ENCODE results near the gene ST6GALNAC5.

The ST6GALNAC5 gene

DNA sequence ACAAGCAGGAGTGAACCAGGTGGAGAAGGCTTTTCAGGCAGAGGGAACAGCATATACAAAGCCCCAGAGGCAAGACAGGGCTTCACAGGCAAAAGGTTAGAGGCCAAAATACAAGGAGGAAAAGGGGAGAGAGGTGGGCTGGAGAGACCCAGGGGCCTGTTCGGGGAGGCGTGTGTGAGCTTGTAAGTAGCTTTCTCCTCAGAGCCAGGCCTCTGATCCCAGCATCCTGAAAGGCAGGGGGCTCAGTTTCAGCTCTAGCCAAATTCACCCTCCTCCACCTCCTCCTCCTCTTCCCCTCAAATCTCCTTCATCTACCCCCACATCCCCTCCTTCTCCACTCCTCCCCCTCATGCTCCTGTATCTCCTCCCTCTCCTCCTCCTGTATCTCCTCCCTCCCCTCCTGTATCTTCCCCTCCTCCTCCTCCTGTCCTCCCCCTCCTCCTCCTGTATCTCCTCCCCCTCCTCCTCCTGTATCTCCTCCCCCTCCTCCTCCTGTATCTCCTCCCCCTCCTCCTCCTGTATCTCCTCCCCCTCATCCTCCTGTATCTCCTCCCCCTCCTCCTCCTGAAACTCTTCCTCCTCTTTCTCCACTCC is 148.6 kb downstream of the ST6GALNAC5 start:
- no peak for DNase-seq

DNA sequence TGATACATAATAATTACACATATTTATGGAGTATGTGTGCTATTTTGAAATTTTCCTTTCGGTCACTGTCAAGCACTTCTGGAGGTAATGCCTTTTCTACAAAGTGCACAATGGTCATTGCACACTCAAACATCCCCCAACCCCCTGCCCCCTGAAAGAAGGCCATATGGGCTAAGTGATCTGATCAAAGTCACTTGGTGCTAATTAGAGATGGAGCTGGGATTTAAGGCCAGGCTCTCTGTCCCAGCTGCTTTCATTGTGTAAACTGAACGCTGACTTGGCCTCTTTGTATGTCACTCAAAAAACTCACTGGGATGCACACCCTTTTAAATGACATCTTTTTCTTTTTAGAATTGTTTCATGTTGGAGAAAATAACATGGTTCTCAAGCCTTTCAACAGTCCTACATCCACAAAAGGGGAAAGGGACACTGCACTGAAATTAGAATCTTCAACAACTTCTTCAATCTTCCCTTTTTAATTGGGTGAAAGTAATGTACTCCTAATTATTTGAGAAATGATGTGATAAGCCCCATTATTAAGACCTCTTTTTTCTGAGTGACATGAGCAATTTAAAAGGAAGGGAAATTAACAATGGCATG is 149.2 kb downstream of the ST6GALNAC5 start:
- no peak for DNase-seq

DNA sequence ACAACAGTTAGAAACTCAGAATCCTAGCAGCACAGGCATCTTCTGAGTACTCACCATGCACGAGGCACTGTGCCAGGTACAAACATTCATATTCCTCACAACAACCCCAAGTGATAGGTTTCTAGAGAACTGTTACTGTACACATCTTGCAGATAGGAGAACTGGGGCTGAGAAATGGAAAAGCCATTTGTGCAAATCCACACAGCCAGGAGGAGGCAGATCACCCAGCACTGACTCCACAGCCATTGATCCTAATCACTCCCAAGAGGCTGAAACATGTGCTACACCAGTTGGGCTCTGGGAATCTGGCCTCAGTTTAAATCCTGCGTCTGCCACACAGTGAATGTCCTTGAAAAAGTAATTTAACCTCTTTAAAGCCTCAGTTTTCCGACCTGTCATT is 151.0 kb downstream of the ST6GALNAC5 start:
- DNase-seq: no peak

DNA sequence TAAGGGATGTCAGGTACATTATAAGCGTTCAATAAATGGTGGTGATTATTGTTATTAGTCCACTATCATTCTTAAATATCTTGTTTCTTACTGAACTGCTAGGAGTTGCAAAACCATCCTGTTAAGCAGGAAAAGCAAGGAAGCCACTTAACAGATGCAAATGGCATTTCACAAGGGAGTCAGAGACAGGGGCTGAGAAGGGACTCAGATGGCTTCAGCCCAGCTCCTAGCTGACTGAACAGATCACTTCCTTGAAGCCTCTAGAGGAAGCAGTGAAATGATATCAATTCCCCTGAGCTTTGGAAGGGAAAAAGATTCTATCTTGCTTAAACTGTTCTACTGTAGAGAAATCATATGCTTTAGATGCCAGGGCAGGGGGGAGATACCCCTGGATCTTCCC is 151.5 kb downstream of the ST6GALNAC5 start:
- no peak for DNase-seq

DNA sequence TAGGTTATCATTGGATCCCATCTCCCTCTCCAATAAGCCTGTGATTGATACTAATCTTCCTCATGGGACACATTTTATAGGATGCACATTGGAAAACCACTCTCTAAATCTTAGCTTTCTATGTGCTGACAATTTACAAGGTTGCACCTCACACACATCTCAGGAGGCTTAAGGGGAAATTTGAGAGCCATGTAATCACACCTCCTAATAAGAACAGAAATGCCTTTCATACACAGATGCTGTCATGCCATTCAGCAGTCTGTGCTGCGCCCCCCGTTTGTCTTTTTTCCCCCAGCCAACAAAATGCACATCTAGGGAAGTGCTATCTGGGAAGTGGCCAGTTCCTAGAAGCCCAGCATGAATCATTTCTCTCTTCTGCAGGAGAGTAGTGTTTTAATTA is 154.5 kb downstream of the ST6GALNAC5 start:
- DNase-seq: no peak

DNA sequence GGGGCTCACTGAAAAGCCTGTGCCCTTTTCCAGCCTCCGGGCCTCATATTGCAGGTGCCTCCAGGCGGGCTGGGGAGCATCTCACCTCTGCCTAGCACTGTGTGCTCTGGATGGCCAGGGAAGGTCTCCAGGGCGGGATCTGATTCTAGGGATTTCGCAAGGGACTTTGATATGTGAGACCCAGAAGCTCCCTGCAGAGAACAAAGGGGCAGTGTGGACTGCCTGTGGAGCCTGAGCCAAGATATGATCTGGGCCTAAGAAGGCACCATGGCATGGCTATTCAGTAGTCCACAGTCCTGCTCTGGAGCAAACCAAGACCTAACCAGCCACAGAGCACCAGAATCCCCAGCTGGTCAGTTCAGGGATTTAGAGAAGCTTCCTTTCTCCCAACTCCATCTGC is 157.2 kb downstream of the ST6GALNAC5 start:
- DNase-seq: no peak

DNA sequence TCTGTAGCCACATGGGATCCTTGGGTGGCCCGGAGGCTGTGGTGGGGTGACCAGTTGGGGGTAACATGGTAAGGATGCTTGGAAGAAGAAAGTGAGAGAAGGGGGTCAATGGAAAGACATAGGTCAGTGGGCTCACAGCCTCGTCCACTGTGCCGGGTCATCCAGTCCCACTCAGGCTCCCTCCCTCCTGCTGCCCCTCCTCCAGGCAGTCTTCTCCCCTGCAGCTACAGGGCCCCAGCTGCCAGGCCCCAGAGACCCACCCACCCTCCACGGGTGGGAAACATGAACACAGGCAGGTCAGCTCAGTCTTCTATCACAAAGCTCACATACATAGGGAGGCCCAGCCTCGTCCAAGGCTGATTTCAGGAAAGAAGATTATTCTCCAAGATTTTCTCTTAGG is 158.3 kb downstream of the ST6GALNAC5 start:
- no peak for DNase-seq

DNA sequence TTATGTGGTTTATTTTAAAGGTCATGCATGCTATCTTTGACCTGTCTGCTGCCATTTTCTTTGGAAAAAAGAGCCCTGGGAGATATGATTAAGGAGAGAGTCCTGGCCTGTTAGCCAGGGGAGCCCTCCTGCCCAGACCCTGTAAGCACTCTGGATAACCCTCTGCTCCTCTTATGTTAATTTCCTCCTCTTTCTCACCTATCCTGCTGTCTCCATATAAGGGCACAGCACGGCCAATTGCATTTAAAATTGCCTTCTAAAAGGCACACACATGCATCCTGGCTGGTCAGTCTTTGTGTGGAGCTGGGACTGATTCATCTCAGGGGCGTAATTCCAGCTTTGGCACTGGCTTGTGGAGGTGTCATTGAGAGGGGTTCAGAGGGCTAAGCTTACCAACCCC is 158.9 kb downstream of the ST6GALNAC5 start:
- no peak for DNase-seq

DNA sequence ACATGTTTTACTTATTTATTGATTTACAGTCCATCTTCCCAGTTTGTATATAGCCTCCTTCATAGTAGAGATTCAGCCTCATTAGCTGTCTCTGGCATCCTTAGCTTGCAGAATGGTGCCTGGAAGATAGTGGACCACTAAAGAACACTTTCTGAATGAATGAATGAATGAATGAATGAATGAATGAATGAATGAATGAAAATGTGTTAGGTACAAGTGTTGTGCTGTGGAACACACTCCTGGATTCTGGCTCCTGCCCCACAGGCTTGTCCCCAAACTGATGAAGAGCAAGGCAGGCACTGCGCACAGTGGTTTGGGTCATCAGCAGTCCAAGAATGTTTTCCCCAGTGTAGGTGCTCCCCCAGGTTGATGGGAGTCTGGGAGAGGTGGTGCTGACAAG is 159.4 kb downstream of the ST6GALNAC5 start:
- no peak for DNase-seq

DNA sequence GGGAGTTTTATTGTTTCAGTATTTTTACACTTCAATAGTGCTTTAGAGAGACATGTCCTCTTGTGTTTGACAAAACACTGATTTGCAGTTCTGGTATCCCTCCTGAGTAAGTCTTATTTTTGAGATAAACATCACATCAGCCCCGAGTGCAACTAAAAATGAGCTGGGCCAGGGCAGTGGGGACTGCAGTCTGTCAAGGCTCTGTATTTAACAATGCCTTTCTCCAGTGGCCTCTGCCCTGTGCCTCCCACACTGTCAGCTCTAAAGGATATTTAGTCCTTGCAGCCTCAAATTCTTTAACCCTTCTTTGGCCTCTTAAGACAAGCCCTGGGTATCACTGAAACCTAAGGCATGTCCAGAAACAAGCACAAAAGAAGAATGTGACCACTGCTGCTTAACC is 160.6 kb downstream of the ST6GALNAC5 start:
- no peak for DNase-seq

DNA sequence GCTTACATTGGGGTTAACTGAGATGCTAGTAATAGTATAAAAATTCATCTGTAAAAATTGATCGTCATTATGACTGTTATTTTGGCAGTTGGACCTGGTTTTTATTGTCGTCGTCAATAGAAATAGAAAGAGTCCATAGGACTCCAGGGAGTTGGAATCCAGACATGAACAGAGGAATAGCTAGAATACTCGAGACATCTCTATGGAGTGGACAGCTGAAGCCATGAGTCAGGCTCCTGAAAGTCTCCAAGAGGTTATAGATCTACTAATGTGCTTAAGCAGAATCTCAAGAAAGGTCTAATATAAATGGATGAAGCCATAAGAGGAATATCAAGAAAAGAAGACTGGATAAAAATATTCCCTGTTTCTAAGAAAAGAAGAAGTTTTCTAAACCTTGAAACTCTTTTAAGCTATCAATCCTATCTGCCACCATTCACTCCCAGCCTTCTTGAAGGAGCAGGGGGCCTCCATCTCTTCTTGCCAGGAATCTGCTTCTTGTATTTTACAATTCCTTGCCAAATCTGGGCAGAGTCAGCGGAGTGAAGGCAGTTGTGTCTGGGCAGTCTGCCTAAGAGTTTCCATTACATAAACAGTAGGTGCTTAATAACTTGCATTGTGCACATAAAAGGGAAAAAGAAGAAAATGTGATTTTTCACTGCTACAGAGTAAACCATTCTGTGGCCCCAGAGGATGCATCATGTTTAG is 163.3 kb downstream of the ST6GALNAC5 start:
- DNase-seq: no peak

DNA sequence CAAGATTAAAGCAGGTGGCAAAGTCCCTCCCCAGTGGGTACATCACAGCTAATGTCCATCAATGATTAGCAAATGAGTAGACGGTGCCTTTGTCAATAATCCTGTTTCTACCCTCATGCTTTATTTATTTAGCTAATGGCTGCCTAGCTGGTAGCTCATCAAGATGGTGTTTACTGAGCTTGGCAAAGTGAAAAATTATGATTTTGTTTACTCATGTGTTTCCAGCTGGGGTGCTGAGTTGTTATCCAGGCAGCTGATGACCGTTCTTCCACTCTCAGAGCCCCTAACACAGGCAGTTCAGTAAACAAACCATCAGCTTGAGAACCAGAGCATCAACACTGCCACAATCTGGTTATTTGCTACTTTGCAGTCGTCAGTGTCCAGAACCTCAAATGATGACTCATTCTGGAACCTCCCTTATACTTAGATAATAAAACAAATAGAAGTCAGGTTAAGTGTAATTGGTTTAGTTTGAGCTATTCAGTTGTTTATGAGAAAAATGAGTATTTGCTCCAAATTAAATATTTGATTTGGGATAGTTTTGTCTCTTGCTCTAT is 163.9 kb downstream of the ST6GALNAC5 start:
- DNase-seq: no peak

DNA sequence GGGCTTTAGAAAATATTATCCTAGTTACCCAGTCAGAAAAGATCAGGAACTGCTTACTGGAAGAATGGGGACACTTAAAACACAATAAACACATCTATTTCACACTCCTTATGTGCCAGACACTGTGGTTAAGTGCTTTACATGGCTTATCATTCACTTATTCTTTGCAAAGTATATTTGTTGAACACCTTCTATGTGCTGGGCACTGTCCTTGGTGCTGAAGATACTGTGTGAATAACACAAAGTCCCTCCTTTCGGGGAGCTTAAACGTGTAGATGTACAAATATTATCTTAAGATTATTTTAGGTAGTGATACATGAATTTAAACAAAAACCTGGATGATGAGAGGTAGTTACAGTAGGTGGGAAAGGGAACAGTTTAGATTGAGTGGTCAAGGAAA is 169.3 kb downstream of the ST6GALNAC5 start:
- no peak for DNase-seq

DNA sequence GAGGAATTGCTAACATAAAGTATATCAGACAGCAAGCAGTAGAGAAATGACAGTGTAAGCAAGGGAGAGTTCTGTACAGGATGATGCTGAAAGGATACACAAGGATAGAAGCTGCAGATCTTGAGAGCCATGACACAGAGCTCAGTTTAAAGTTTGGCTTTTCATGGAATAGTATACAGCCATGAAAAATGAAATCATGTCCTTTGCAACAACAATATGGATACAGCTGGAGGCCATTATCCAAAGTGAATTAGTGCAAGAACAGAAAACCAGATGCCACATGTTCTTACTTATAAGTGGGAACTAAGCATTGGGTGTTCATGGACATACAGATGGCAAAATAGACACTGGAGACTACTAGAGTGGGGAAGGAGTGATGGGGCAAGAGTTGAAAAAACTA is 169.8 kb downstream of the ST6GALNAC5 start:
- no peak for DNase-seq

DNA sequence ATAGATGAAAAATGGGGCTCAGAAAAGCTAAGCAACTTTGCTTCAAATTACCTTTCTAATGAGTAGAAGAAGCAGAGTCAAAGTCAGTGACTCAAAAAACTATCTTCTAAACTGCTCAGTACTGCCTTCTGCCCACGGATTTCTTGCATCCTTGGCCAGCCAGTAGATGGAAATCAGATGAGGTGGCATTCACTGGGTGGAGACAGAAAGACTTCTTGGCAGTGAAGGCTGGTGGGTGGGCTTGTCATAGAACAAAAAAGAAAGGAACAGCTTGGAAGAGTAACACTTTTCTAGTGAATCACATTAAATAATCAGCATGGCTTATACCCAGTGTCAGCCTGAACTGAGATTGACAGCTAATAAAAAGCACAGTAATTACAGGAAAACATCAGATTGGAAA is 170.7 kb downstream of the ST6GALNAC5 start:
- DNase-seq: no peak

DNA sequence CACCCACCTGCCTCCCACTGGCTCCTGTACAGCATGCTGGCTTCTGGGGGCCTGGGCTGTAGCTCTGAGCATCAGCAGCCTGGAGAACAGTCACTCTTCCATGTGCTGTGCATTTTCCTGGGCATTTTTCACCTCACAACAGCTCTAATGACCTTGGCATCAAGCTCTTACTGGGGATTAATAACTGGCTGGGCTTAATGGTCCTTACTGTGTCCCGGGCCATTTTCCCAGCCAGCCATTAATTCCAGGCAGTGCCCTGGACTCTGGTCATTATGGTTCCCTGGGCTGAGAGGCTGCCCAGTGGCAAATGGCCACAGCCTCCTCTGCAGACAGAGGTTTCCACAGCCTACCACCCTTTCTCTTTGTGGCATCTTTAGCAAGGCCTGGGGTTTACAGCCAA is 171.8 kb downstream of the ST6GALNAC5 start:
- DNase-seq: no peak

DNA sequence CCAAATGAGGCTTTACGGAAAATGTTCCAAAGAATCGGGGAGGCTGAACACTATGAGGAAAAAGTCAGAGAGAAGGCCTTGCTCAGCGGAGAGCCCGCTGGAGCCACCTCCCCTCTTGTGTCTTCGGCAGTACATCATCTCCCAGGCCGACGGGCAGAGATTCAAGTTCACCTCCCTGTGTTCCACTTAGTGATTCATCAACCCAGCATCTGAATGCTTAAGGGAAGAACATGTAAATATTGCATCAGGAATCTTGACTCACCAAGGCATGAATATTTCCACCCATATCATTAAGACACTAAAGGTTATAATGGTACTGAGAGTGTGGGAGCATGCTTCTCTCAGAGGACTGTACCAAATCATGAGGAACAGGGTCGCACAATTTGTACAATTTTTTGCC is 172.5 kb downstream of the ST6GALNAC5 start:
- no peak for DNase-seq

DNA sequence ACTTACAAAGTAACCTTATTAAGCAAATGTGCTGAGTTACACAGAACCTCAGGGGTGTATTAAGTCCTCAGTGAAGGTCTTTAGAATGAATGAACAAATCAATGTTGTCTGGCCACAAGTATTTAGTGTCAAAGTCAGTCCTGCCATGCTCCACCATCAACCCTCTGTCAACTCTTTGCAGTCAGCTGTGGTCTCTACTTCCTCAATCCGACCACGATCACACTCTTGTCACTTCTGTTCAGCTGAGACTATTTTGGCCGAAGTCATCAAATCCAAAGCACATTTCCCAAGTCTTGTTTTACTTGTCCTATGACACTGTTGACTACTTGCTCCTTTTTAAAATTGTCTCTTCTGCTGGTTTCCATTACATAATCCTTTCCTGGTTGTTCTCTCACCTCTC is 173.5 kb downstream of the ST6GALNAC5 start:
- DNase-seq: no peak

DNA sequence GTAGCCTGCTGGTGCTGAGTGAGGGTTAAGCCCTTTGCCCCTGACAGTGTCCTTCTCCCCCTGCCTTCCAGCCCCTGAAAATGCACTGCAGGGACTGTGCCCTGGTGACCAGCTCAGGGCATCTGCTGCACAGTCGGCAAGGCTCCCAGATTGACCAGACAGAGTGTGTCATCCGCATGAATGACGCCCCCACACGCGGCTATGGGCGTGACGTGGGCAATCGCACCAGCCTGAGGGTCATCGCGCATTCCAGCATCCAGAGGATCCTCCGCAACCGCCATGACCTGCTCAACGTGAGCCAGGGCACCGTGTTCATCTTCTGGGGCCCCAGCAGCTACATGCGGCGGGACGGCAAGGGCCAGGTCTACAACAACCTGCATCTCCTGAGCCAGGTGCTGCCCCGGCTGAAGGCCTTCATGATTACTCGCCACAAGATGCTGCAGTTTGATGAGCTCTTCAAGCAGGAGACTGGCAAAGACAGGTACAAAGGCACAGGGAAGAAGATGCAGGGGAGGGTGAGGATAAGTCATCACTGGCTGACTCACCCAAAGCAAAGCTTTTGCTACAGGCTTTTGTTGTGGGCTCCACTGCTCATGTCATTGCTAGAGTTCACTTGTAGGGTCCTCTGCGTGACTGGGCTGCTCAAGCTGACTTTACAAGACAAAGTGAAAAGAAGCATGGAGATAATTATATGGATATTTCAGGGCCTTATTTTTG is 177.0 kb downstream of the ST6GALNAC5 start:
- DNase-seq: no peak

DNA sequence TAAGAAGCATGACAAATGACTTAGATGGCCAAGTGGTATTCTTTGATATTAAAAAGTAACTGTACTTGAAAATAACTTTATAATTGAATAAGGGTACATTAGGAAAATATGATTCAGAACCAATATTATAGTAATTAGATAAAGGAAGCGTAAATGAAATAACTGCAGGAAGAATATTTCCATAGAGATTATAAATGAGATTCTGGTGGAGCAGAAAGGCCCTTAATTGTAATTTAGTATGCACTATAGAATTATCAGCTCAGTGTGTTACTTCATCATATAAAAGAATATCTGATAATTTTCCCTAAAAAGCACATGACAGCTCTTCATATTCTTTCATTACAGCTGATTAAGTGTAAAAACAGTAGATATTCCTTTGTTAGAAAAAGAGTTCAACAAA is 180.3 kb downstream of the ST6GALNAC5 start:
- DNase-seq: no peak

DNA sequence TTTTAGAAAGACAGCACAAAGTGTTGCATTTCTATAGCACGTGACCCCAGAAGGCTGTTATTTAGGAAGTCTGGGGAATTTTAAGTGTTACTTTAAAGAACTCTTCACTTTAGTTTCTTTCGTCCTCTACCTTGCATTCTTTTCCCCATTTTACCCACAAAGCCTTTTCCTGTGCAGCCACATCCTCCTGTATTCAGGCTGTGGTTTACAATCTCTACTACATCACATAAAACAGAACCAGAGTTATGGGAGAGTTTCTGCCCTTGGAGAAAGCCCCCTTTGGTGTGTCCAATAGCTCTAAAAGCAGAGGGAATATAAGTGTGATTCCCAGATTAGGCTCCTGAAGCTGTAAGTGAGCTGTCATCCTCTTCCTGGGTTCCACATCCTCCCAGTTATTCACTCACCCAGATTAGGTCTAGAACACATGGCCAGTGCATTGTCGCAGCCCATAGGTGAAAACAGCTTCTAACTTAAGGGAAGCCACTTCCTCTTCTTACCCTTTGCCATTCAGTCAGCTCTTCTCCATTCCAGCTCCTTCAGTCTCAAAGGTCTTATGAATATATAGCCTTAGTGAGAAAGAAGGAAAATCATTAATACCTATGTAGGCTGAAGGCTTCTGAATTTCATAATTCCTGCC is 180.8 kb downstream of the ST6GALNAC5 start:
- DNase-seq: no peak

DNA sequence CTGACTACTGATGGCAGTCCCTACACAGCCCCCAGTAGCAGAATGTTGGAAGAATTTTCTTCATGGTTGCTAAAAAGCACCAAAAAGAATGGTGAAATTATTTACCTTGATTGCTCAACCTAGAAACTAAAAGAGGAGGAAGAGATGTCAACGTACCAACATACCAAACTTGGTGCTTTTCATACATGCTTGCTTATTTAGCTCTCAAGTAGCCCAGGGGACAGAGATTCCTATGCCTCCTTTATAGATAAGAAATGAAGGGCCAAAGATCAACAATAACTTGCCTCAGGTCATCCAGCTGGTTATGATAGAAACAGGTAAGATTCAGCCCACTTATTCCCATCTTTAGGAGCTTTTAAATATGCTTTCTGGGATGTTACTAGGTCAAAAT is 181.3 kb downstream of the ST6GALNAC5 start:
- no peak for DNase-seq

DNA sequence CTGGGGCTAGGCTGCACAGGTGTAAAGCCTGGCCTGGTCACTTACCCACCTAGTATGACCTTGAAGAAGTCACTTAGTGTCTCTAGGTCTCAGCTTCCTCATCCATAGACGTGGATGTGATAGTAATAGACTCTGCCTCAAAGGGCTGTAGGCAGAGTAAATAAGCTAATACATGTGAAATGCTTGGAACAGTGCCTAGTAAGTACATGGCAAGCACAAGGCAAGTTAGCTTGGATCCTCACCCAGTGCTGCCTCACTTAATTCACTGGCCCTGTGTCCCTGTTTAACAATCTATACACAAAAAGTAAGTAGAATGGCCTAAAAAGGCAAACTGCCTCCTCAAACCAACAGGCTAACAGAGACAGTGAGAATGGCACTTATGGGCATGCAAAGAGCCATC is 184.1 kb downstream of the ST6GALNAC5 start:
- DNase-seq: no peak
